Activated T-cell treated with anti-CD3 and anti-CD28 coated beads, Interleukin-2, amount 50 U/mL, for 4 hours (primary cell): ENCODE measurements around the gene NCKAP5L. TPM values are rescaled to one million over a fixed set of nuclear protein-coding genes. Genes with fewer than 3 reads are reported as not detected.

ENCODE experiments used
- ATAC-seq, 2 donors: fragments of 200-7000 bp; cut with Tn5 transposase; one replicate each; pipeline ENCODE4 v1.10.0; 2021
- DNase-seq: peaks from one replicate; pipeline ENCODE4 v3.0.0-alpha.2; 2020
- H3K27me3 Mint-ChIP-seq: one replicate; pipeline ENCODE4 v1.8.0; 2021; ENCODE audit warnings: low read depth, mixed read lengths
- H3K36me3 Mint-ChIP-seq: one replicate; pipeline ENCODE4 v1.8.0; 2022; ENCODE audit warnings: mixed read lengths; ENCODE audit not compliant: insufficient read depth
- H3K4me1 Mint-ChIP-seq: one replicate; pipeline ENCODE4 v1.8.0; 2021; ENCODE audit warnings: low read depth, mixed read lengths
- H3K4me3 Mint-ChIP-seq: one replicate; pipeline ENCODE4 v1.8.0; 2021; ENCODE audit warnings: mild to moderate bottlenecking, moderate library complexity, mixed read lengths
- H3K9me3 Mint-ChIP-seq: one replicate; pipeline ENCODE4 v1.8.0; 2021; ENCODE audit warnings: mixed read lengths
- total RNA-seq, 3 donors: library from RNA; stranded (reverse); gene quantifications; one replicate each; pipeline ENCODE4 v1.2.1, GENCODE V29; 2021

Gene NCKAP5L
- total RNA-seq, 3 donors from 2014 or later = 6.3 to 7.7 (median 6.8) TPM

GRCh38 chr12:49741882-49742620 is 86.2 kb downstream of the NCKAP5L start:
- DNase-seq = peak; percentile 78
- ATAC-seq = peak; percentile 76 to 77
- Mint-ChIP-seq H3K9me3 (no peaks in the 10 kb centered on the region), H3K27me3 (no peaks in the 10 kb centered on the region), H3K4me3 (peak overlapping the region; percentile 99), H3K36me3 (peaks cover 20% of the 10 kb centered on the region), H3K4me1 (peaks cover 41% of the 10 kb centered on the region)

Other genes with a start within 250 kb of the NCKAP5L start
- gene FAM186B, start 222.8 kb downstream of the NCKAP5L start, total RNA-seq = under 1 TPM; 0.28 to 0.38 (median 0.37) TPM
- 10 to 100 TPM in 2 of 3 donors, 1 to 10 TPM in 1; 8.0 to 10.9 (median 10.6) TPM for gene PRPF40B, start 204.9 kb downstream of the NCKAP5L start, total RNA-seq
- gene FMNL3, start 121.0 kb downstream of the NCKAP5L start, total RNA-seq = 10 to 100 TPM; 22.1 to 24.0 (median 23.6) TPM
- 100 to 1,000 TPM; 383 to 509 (median 438) TPM for gene TMBIM6, start 86.9 kb downstream of the NCKAP5L start, total RNA-seq
- gene BCDIN3D, start 14.7 kb upstream of the NCKAP5L start, total RNA-seq = 1 to 10 TPM; 4.2 to 6.0 (median 4.3) TPM
- under 1 TPM in 2 of 3 donors, not detected in 1; 0.16 to 0.54 TPM for gene FAIM2, start 75.5 kb upstream of the NCKAP5L start, total RNA-seq
- gene AQP2, start 122.3 kb upstream of the NCKAP5L start, total RNA-seq = not detected
- gene AQP5, start 133.5 kb upstream of the NCKAP5L start, total RNA-seq = not detected
- not detected for gene AQP6, start 144.5 kb upstream of the NCKAP5L start, total RNA-seq
- 10 to 100 TPM; 22.6 to 26.0 (median 25.6) TPM for gene RACGAP1, start 197.1 kb upstream of the NCKAP5L start, total RNA-seq
- 1 to 10 TPM; 2.8 to 8.4 (median 7.7) TPM for gene ASIC1, start 229.2 kb upstream of the NCKAP5L start, total RNA-seq